Activated CD4-positive, alpha-beta T cell treated with anti-CD3 and anti-CD28 coated beads, Interleukin-2, amount 50 U/mL, for 4 hours (primary cell): ENCODE data around the gene ADAMTS9.

Source experiments
- DNase-seq, 2 experiments: peaks; one replicate each; pipeline ENCODE4 v3.0.0-alpha.2; 2020

Gene ADAMTS9

GRCh38 chr3:64650715-64651114 lies 37.1 kb downstream of the ADAMTS9 start:
- no peak for DNase-seq

- DNase-seq = no peak
These were observed 37.6 kb downstream of the ADAMTS9 start for GRCh38 chr3:64650096-64650622.

GRCh38 chr3:64648927-64649906 lies 38.6 kb downstream of the ADAMTS9 start:
- DNase-seq = no peak

GRCh38 chr3:64647825-64648224 lies 40.0 kb downstream of the ADAMTS9 start:
- DNase-seq = no peak

- DNase-seq = no peak
These were observed 42.6 kb downstream of the ADAMTS9 start for GRCh38 chr3:64645243-64645642.

- DNase-seq = no peak
These were observed 43.3 kb downstream of the ADAMTS9 start for GRCh38 chr3:64644483-64644882.

GRCh38 chr3:64642327-64643151 lies 45.3 kb downstream of the ADAMTS9 start:
- no peak for DNase-seq

GRCh38 chr3:64638981-64639481 lies 48.8 kb downstream of the ADAMTS9 start:
- DNase-seq = no peak

GRCh38 chr3:64638511-64638910 lies 49.3 kb downstream of the ADAMTS9 start:
- no peak for DNase-seq

- no peak for DNase-seq
These were observed 53.4 kb downstream of the ADAMTS9 start for GRCh38 chr3:64634417-64634816.

GRCh38 chr3:64631951-64632350 lies 55.8 kb downstream of the ADAMTS9 start:
- DNase-seq = no peak

GRCh38 chr3:64627471-64628321 lies 60.1 kb downstream of the ADAMTS9 start:
- DNase-seq = no peak

GRCh38 chr3:64627042-64627441 lies 60.8 kb downstream of the ADAMTS9 start:
- no peak for DNase-seq

- no peak for DNase-seq
These were observed 62.4 kb downstream of the ADAMTS9 start for GRCh38 chr3:64625381-64625780.

GRCh38 chr3:64623125-64623524 lies 64.7 kb downstream of the ADAMTS9 start:
- DNase-seq = no peak

- DNase-seq = no peak
These were observed 65.9 kb downstream of the ADAMTS9 start for GRCh38 chr3:64621726-64622395.

GRCh38 chr3:64621275-64621674 lies 66.5 kb downstream of the ADAMTS9 start:
- no peak for DNase-seq

- DNase-seq = no peak
These were observed 67.8 kb downstream of the ADAMTS9 start for GRCh38 chr3:64620020-64620419.

GRCh38 chr3:64619216-64619615 lies 68.6 kb downstream of the ADAMTS9 start:
- no peak for DNase-seq

GRCh38 chr3:64617610-64618009 lies 70.2 kb downstream of the ADAMTS9 start:
- DNase-seq = no peak

- DNase-seq = no peak
These were observed 70.8 kb downstream of the ADAMTS9 start for GRCh38 chr3:64616953-64617352.
